ENCODE measurements around the gene ZNF8. TPM values are rescaled to one million over a fixed set of nuclear protein-coding genes. Genes with fewer than 3 reads are reported as not detected.

The ZNF8 gene
- total RNA-seq, result 6.4 TPM

DNA sequence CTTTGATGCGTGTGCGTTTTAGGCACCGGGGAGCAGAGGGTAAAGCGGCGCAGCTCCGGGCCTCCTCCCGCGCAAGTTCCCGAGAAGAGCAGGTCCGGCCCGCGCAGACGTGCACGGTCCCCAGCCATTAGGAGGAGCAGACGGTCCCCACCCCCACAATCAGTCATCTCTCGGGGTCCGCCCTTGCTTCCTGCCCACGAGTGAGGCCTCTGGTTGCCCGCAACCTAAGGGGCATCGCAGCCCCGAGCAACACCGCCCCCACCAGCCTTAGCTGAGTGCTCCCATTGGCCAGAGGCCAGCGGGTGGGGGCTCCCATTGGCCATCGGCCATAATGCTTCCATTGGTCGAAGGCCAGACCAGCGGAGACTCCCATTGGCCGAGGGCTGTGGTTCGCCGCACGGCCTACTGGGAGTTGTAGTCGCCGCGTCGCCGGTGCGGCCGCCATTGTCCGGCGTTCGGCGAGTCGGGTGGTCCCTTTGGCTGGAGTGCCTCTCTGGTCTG, at the start of gene ZNF8:
Gene ZNF8 (plus strand): TSS at position 415 of the 501 bp plus-strand sequence. CDS start 127 bp downstream, outside the sequence.
- Histone ChIP-seq H3K4me3 (peak within 1 kb of the TSS; percentile 69 to 100), H3K9me3 (peaks cover 15% of the 10 kb centered on the region), H3K27me3 (no peaks in the 10 kb centered on the region), H3K4me1 (peaks cover 30% of the 10 kb centered on the region), H3K36me3 (peaks cover 0 to 29% of the 10 kb centered on the region in 2 donors), H3K27ac (peak within 1 kb of the TSS; percentile 92)
- TF ChIP-seq POLR2AphosphoS5 (IDR thresholded peaks at IDR 0.05; ENCODE audit: insufficient read depth in 1 of 2, low read depth in 1 of 2) (peak; percentile 94), POLR2A (IDR thresholded peaks at IDR 0.05) (peak in 1 of 2 donors; percentile 28)
- TF ChIP-seq, protein P1, sequence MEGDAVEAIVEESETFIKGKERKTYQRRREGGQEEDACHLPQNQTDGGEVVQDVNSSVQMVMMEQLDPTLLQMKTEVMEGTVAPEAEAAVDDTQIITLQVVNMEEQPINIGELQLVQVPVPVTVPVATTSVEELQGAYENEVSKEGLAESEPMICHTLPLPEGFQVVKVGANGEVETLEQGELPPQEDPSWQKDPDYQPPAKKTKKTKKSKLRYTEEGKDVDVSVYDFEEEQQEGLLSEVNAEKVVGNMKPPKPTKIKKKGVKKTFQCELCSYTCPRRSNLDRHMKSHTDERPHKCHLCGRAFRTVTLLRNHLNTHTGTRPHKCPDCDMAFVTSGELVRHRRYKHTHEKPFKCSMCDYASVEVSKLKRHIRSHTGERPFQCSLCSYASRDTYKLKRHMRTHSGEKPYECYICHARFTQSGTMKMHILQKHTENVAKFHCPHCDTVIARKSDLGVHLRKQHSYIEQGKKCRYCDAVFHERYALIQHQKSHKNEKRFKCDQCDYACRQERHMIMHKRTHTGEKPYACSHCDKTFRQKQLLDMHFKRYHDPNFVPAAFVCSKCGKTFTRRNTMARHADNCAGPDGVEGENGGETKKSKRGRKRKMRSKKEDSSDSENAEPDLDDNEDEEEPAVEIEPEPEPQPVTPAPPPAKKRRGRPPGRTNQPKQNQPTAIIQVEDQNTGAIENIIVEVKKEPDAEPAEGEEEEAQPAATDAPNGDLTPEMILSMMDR (IDR thresholded peaks at IDR 0.05), result peak in 1 of 3 experiments; percentile 21
- intact Hi-C loops (cut with DNase I), result no loop called here
- peak; percentile 96 to 98 for DNase-seq (ENCODE audit: extremely low spot score in 2 of 2)

DNA sequence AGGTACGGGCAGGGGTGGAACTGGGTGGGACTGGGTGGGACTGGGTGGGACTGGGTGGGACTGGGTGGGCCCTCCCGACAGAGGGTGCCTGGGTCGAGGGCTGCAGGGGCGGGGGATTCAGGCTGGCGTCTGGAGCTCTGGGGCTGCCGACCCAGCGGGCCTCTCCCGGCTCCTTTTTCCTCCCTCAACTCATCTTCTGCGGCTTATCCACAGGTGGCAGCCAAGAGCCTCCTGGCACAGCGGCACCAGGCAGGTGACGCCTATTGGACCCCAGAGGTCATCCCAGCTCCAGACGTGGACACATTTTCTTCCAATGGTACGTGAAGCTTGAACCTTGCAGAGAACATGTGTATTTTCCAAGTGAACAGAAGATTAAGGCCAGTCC, 49.5 kb upstream of the ZNF8 start:
- Histone ChIP-seq H3K4me3 (peak overlapping the region; percentile 64 to 69), H3K4me1 (peaks cover 8% of the 10 kb centered on the region), H3K27me3 (no peaks in the 10 kb centered on the region), H3K27ac (peak overlapping the region; percentile 54), H3K9me3 (peaks cover 8% of the 10 kb centered on the region), H3K36me3 (peaks cover 0 to 45% of the 10 kb centered on the region in 2 donors)
- no peak for DNase-seq (ENCODE audit: extremely low spot score in 2 of 2)
- intact Hi-C loops (cut with DNase I), result no loop called here
- no peak for TF ChIP-seq POLR2A (IDR thresholded peaks at IDR 0.05)
- TF ChIP-seq, protein P1 (IDR thresholded peaks at IDR 0.05), result no peak
- no peak for TF ChIP-seq POLR2AphosphoS5 (IDR thresholded peaks at IDR 0.05; ENCODE audit: insufficient read depth in 1 of 2, low read depth in 1 of 2)

DNA sequence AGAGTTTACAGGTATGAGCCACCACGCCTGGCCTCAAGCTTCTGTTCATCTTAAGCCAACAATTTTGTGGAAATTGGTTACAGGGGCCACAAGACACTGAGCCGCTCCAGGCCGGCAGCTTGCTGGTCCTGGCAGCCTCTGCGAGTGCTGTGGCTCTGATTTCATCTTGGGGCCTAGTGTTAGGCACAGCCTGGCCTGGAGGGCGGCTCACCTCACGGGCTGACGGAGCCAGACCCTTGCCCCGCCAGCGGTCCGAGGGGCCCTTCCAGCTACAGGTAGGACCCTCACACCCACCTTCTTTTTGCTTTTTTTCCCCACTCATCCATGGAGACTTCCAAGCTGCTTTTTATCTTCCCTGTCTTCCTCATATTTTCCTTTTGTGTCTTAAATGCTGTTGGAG, 41.4 kb upstream of the ZNF8 start:
- no peak for DNase-seq (ENCODE audit: extremely low spot score in 2 of 2)
- TF ChIP-seq, protein P1 (IDR thresholded peaks at IDR 0.05), result no peak
- TF ChIP-seq POLR2A (IDR thresholded peaks at IDR 0.05) (no peak), POLR2AphosphoS5 (IDR thresholded peaks at IDR 0.05; ENCODE audit: insufficient read depth in 1 of 2, low read depth in 1 of 2) (no peak)
- H3K4me1 ChIP-seq, result no peaks in the 10 kb centered on the region
- H3K27ac ChIP-seq, result no peak overlapping the region
- intact Hi-C loops (cut with DNase I), result no loop called here
- H3K27me3 ChIP-seq, result no peaks in the 10 kb centered on the region
- H3K9me3 ChIP-seq, result peaks cover 59% of the 10 kb centered on the region
- no peak overlapping the region for H3K4me3 ChIP-seq
- H3K36me3 ChIP-seq, result peaks cover 4 to 75% of the 10 kb centered on the region in 2 donors

DNA sequence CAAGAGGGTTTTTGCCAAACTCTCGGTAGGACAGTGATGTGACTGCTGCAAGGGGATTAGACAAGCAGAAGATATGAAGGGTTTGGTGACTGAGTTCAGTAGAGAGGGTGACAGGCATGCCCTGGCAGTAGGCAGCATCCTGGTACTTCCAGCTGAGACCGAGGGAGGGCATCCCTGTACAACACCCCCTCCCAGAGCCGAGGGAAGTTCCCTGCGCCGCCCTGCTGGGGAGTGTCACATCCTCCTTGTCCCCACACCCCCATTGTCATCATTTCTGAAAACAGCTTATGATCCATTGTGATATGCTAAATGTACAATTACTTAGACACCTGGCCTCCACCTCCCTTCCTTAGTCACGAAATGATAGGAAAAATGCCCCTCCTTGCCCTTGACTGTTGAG, 35.4 kb upstream of the ZNF8 start:
- Histone ChIP-seq H3K36me3 (peaks cover 3 to 86% of the 10 kb centered on the region in 2 donors), H3K9me3 (peaks cover 90% of the 10 kb centered on the region), H3K27me3 (no peaks in the 10 kb centered on the region), H3K27ac (no peak overlapping the region), H3K4me3 (no peak overlapping the region), H3K4me1 (no peaks in the 10 kb centered on the region)
- intact Hi-C loops (cut with DNase I), result no loop called here
- no peak for TF ChIP-seq POLR2AphosphoS5 (IDR thresholded peaks at IDR 0.05; ENCODE audit: insufficient read depth in 1 of 2, low read depth in 1 of 2)
- TF ChIP-seq, protein P1 (IDR thresholded peaks at IDR 0.05), result no peak
- TF ChIP-seq POLR2A (IDR thresholded peaks at IDR 0.05), result no peak
- no peak for DNase-seq (ENCODE audit: extremely low spot score in 2 of 2)

DNA sequence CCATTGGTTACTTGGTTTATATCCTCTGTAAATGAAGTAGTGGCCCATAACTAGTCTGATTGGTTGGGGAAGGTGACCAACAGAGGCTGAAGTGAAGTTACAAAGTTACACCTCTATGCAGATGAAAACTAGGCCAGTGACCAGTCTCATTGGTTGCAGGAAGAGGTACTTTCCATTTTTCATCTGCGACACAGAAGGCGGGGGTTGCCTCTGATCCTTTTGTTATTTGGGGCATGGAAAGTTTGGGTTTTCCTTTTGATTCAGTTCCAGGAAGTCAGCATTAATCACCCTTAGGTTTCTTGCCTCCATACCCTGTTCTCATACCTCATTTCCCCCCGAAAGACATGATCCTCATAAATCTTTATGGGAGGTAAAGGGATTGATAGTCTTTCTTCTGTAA, 29.9 kb upstream of the ZNF8 start:
- TF ChIP-seq, protein P1 (IDR thresholded peaks at IDR 0.05), result no peak
- TF ChIP-seq POLR2A (IDR thresholded peaks at IDR 0.05) (no peak), POLR2AphosphoS5 (IDR thresholded peaks at IDR 0.05; ENCODE audit: insufficient read depth in 1 of 2, low read depth in 1 of 2) (no peak)
- Histone ChIP-seq H3K36me3 (peaks cover 3 to 100% of the 10 kb centered on the region in 2 donors), H3K27ac (no peak overlapping the region), H3K27me3 (no peaks in the 10 kb centered on the region), H3K4me3 (no peak overlapping the region), H3K4me1 (no peaks in the 10 kb centered on the region), H3K9me3 (peaks cover 96% of the 10 kb centered on the region)
- intact Hi-C loops (cut with DNase I), result no loop called here
- DNase-seq (ENCODE audit: extremely low spot score in 2 of 2), result no peak
